Measurements from ENCODE around the gene DYNLL2.

Gene DYNLL2

DNA sequence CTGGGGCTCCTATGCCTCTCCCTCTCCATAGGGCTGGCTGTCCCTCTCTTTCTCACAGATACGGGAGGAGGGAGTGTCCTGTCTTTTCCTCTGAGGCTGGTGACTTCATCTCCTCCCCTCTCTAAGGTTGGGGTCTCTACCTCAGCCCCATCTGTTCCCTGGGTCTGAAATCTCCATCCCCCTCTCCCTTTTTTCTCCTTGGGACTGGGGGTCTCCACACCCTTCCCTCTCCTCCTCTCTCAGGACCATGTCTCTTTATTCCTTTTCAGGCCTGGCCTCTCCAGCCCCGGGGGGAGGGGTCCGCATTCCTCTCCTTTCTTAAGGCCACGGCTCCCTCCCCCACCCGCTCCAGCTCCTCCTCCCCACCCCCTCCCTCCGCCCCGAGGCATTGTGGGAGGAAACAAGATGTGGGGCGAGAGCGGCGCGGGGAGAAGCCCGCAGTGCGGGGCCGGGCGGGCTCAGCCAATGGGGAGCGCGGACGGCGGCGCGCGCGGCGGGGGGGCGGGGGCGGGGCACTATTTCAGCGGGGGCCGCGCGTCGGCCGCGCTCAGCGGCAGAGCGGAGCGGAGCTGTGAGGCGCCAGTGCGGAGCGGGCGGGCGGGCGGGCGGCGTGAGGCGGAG, at the start of gene DYNLL2:
TSS of gene DYNLL2 (plus strand) at position 550 of the 621 bp plus-strand sequence. CDS start 3,672 bp downstream, outside the sequence.
- peaks cover 11% of the 10 kb centered on the region for H3K4me1 ChIP-seq (ENCODE audit: insufficient read depth, poor library complexity, severe bottlenecking)
- DNase-seq (ENCODE audit: low spot score) (peak; percentile 86), ATAC-seq (ENCODE audit: low read depth) (peak; percentile 77)
- H3K27ac ChIP-seq (ENCODE audit: poor library complexity, severe bottlenecking), result peak within 1 kb of the TSS; percentile 45
- H3K4me3 ChIP-seq (ENCODE audit: severe bottlenecking), result peak within 1 kb of the TSS; percentile 94
- no peaks in the 10 kb centered on the region for H3K9me3 ChIP-seq (ENCODE audit: severe bottlenecking)
- TF ChIP-seq CTCF (IDR thresholded peaks at IDR 0.05; ENCODE audit: poor library complexity, severe bottlenecking), result no peak
- H3K36me3 ChIP-seq (ENCODE audit: low read depth), result peaks cover 32% of the 10 kb centered on the region
- no peaks in the 10 kb centered on the region for H3K27me3 ChIP-seq (ENCODE audit: insufficient read depth, poor library complexity, severe bottlenecking)

DNA sequence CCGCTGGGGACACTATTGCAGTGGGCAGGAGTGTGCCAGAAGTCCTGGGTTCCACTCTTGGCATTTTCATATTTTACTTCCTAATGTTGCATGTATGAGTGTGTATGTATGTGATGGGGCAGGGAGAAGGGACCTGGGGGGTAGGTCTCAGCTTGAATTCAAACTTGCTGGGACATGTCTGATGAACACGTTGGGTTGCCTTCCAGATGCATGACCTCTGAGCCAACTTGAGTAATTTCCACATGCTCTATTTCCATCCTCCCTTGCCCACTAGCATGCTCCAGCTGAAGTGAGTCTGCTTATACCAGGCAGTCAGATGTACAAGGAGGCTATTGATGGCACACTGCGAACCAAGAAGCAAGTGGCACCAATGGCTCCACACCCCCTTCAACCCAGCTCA, 43.2 kb upstream of the DYNLL2 start:
- no peak for DNase-seq (ENCODE audit: low spot score)

GRCh38 chr17:58040386-58040785, 42.8 kb upstream of the DYNLL2 start:
- Histone ChIP-seq H3K9me3 (ENCODE audit: severe bottlenecking) (no peaks in the 10 kb centered on the region), H3K4me1 (ENCODE audit: insufficient read depth, poor library complexity, severe bottlenecking) (no peaks in the 10 kb centered on the region), H3K27ac (ENCODE audit: poor library complexity, severe bottlenecking) (no peak overlapping the region), H3K4me3 (ENCODE audit: severe bottlenecking) (no peak overlapping the region), H3K36me3 (ENCODE audit: low read depth) (no peaks in the 10 kb centered on the region), H3K27me3 (ENCODE audit: insufficient read depth, poor library complexity, severe bottlenecking) (no peaks in the 10 kb centered on the region)
- no peak for TF ChIP-seq CTCF (IDR thresholded peaks at IDR 0.05; ENCODE audit: poor library complexity, severe bottlenecking)
- ATAC-seq (ENCODE audit: low read depth) (no peak), DNase-seq (ENCODE audit: low spot score) (no peak)

More for the DNA sequence above, 43.2 kb upstream of the DYNLL2 start:
- Histone ChIP-seq H3K27me3 (ENCODE audit: insufficient read depth, poor library complexity, severe bottlenecking) (no peaks in the 10 kb centered on the region), H3K9me3 (ENCODE audit: severe bottlenecking) (no peaks in the 10 kb centered on the region), H3K27ac (ENCODE audit: poor library complexity, severe bottlenecking) (no peak overlapping the region), H3K4me1 (ENCODE audit: insufficient read depth, poor library complexity, severe bottlenecking) (no peaks in the 10 kb centered on the region), H3K4me3 (ENCODE audit: severe bottlenecking) (no peak overlapping the region), H3K36me3 (ENCODE audit: low read depth) (no peaks in the 10 kb centered on the region)
- peak; percentile 46; the same call in 1 of the 3 replicates for ATAC-seq (ENCODE audit: low read depth)
- no peak for TF ChIP-seq CTCF (IDR thresholded peaks at IDR 0.05; ENCODE audit: poor library complexity, severe bottlenecking)

DNA sequence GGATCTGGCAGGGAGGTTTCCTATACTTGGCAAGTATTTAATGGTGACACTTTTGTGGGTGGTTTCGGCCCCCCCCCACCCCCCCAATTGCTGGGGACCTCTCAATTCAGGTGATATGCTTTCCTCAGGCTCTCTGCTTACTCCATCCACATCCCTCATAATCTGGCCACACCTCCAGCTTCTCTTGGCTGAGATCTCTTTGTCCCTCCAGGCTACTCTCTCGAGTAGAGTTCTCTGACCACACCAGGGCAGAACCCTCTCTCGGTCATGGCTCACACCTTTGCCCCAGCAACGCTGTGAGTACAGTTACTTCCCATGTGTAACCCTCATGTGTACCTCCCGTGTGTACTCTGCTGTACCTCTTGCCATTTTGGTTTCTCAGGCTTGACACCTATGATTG, 42.1 kb upstream of the DYNLL2 start:
- no peaks in the 10 kb centered on the region for H3K36me3 ChIP-seq (ENCODE audit: low read depth)
- ATAC-seq (ENCODE audit: low read depth), result no peak
- no peaks in the 10 kb centered on the region for H3K4me1 ChIP-seq (ENCODE audit: insufficient read depth, poor library complexity, severe bottlenecking)
- H3K9me3 ChIP-seq (ENCODE audit: severe bottlenecking), result no peaks in the 10 kb centered on the region
- no peak overlapping the region for H3K27ac ChIP-seq (ENCODE audit: poor library complexity, severe bottlenecking)
- no peak overlapping the region for H3K4me3 ChIP-seq (ENCODE audit: severe bottlenecking)
- no peaks in the 10 kb centered on the region for H3K27me3 ChIP-seq (ENCODE audit: insufficient read depth, poor library complexity, severe bottlenecking)
- no peak for TF ChIP-seq CTCF (IDR thresholded peaks at IDR 0.05; ENCODE audit: poor library complexity, severe bottlenecking)
- DNase-seq (ENCODE audit: low spot score), result no peak
